HCEC 1CT (cell line): Measurements from ENCODE around the gene CARD11.
"Not testable (repeated sequence)": the region's sequence is repeated elsewhere in the genome, so short reads cannot be mapped to it uniquely, and the experiment has no call there.

Experiments used
- DNase-seq: peaks from one replicate; pipeline ENCODE4 v3.0.0-alpha.2; 2017

Gene CARD11

DNA sequence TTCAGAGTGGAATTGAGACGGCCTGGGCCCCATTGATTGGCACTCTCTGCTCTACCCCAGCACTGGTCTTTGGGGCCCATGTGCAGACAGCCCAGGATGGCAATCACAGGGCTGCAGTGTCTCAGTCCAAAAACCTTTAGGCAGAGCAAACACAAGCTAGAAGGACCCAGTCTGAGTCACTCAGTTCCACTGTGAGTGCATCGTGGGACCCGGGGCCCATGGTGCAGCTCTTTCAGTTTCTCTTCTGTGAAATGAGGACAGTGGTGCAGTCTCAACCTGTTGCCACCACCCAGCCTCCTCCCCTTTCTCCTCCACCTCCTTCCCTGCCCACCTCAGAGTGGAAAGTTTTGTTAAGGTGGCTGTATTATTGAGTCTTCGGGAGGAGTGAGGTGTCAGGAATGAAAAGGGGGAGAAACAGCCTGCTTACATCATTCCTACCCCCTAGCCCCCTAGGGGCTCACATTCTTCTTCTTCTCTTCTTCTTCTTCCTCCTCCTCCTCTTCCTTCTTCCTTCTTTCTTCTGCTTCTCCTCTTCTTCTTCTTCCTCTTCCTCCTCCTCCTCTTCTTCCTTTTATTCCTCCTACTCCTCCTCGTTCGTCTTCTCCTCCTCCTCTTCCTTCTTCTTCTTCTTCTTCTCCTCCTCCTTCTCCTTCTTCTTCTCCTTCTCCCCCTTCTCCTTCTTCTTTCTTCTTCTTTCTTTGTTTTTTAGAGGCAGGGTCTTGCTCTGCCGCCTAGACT, 19.5 kb upstream of the CARD11 start:
- no peak for DNase-seq

- no peak for DNase-seq
These were observed 13.4 kb upstream of the CARD11 start for GRCh38 chr7:3057066-3057420.

DNA sequence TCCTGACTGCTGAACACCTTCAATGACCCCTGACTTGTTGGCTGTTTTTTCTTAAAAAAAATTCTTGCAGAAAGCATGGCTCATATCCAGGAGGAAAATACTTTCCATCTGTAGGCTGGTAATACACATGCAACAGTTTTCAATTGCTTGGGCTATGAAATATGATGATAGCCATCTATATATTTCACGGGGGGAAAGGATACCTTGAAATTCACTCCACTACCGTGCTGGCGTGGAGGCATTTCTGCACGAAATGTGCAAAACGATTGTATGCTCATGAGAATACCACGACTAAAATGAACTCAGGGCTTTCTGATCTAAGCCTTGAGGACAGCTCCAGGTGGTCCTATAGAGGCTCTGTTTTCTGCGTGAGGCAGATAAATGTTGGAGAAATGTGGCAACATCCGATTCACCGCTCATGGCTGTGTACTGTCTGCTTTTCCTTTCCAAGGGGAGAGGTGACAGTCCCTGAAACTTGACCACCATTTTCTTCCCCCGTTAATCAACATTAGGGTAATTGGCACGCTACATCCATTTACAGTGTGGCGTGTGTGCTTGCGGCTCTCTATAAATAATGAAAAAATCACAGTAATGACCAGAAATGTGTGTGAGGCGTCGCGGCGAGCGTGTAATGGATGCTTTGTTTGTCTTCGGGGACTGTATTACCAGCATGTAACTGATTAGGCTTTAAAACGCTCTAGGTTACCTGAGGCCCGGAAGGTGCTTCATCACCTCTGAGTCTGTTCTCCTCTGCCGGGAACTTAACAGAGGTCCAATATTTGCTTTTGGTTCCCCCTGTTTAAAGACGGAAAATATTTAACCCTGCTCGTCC, 12.8 kb upstream of the CARD11 start:
- no peak for DNase-seq

- no peak for DNase-seq
These were observed 12.0 kb upstream of the CARD11 start for GRCh38 chr7:3055626-3056025.

- DNase-seq = no peak
These were observed 692 bp downstream of the CARD11 start for GRCh38 chr7:3042861-3043489.

DNA sequence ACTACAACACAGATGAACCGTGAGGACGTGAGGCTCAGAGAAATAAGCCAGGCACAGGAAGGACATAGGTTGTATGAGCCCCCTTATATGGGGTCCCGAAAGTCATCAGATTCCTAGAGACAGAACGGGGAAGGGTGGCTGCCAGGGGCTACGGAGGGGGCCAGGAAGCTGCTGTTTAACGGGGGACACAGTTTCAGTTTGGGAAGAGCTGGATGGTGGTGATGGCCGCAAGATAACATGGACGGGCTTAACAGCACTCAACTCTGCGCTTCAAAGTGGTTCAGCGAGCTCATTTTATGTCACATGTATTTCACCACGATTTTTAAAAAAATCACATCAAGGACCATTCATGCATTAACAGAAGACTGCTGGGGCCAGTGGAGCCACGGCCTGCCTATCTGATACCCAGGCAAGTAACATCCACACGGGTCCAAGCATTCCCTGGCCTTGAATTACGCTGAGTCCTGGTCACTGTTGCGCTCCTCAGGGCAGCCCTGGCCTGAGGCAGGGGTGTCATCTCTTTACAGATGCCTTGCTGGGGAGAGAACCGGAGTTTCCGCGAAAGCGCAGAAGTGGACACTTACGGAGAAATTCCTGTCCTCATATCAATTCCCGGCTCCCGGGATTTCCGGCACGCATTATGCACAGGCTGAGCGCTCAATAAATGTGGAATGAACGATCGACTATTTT, 1.5 kb downstream of the CARD11 start:
- DNase-seq = no peak

GRCh38 chr7:3039787-3040186, 3.9 kb downstream of the CARD11 start:
- no peak for DNase-seq

GRCh38 chr7:3038011-3038410, 5.7 kb downstream of the CARD11 start:
- DNase-seq = not testable (repeated sequence)

- DNase-seq = no peak
These were observed 6.4 kb downstream of the CARD11 start for GRCh38 chr7:3037259-3037658.

- no peak for DNase-seq
These were observed 9.0 kb downstream of the CARD11 start for GRCh38 chr7:3034591-3035150.

GRCh38 chr7:3033581-3033980, 10.1 kb downstream of the CARD11 start:
- no peak for DNase-seq

GRCh38 chr7:3033136-3033535, 10.5 kb downstream of the CARD11 start:
- DNase-seq = no peak

DNA sequence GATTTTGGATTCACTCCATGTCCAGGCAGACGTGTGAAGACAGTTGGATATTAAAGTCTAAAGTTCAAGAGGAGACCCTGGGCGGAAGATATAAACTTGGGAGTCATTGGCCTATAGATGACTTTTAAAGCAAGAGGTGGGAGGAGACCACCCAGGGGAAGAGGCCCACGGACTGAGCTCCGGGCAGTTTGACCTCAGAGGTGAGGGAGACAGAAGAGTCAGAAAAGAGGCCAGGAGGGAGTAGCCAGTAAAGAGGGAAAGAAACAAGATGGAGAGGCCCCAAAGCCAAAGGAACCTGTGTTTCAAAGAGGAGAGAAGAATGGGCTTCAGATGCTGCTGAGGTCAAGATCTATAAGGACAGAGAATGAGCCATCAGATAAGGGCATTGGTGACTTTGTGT, 11.4 kb downstream of the CARD11 start:
- no peak for DNase-seq

DNA sequence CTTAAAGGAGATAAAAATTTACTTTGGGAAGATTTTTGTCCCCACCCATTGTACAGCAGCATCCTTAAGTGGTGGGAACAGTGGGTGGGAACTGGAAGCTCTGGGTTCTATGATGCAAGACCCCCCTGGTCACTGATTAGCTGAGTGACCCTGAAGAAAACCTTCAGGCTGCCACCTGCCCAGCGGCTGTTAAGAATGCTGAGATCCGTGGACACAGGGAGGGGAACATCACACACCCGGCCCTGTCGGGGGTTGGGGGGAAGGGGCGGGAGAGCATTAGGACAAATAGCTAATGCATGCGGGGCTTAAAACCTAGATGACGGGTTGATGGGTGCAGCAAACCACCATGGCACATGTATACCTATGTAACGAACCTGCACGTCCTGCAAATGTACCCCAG, 14.5 kb downstream of the CARD11 start:
- no peak for DNase-seq

DNA sequence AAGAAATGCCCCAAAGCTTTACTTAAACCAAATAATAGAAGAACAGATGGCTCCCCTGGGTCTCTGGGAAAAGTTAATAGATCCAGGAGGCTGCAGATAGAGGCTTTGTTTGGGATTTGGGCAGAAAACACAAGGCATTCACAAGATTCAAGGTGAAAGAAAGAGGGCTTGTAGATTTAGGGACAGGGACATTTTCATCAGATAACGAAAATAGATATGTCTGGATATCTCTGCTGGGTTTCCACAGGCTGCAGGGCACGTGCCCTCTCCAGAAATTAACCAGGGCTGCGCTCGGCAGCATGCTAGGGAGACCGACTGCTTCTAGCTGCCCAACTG, 14.9 kb downstream of the CARD11 start:
- no peak for DNase-seq

- DNase-seq = peak; percentile 59
These were observed 15.5 kb downstream of the CARD11 start for GRCh38 chr7:3028071-3028757.

GRCh38 chr7:3027005-3027845, 16.4 kb downstream of the CARD11 start:
- DNase-seq = no peak

- DNase-seq = no peak
These were observed 18.1 kb downstream of the CARD11 start for GRCh38 chr7:3025616-3026015.

GRCh38 chr7:3021825-3022224, 21.8 kb downstream of the CARD11 start:
- DNase-seq = no peak

DNA sequence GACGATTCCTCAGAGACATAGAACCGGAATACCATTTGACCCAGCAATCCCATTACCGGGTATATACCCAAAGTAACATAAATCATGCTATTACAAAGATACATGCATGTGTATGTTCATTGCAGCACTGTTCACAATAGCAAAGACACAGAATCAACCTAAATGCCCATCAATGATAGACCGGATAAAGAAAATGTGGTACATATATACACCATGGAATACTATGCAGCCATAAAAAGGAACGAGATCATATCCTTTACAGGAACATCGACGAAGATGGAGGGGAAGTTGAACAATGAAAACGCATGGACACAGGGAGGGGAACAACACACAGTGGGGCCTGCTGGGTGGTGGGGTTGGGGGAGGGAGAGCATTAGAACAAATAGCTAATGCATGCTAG, 22.4 kb downstream of the CARD11 start:
- DNase-seq = not testable (repeated sequence)

- no peak for DNase-seq
These were observed 23.3 kb downstream of the CARD11 start for GRCh38 chr7:3020416-3020815.

DNA sequence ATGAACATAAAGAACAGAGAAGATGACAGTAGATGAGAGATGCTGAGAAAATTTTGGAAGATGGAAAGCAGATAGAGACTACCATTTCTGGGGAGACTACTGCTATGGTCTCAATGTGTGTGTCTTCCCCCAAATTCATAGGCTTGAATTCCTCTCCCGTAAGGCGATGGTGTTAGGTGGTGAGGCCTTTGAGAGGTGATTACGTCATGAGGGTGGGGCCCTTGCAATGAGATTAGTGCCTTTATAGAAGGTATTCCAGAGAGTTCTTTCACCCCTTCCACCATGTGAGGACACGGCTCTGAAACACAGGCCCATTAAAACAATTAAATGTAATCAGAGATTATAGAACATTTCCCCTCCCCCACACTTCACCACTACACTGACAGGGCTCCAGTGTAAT, 23.9 kb downstream of the CARD11 start:
- no peak for DNase-seq
